Vagina (tissue), 2 donors: Measurements from ENCODE around the gene PIAS4. TPM values are rescaled to one million over a fixed set of nuclear protein-coding genes. Genes with fewer than 3 reads are reported as not detected.

Experiments
- DNase-seq, 2 donors: peaks; one replicate each; pipeline ENCODE4 v3.0.0-alpha.2; 2017; ENCODE audit errors: extremely low spot score in 2 of 2
- H3K27ac ChIP-seq: fragments of 200-600 bp; sonication (generic); one replicate; pipeline ENCODE4 v1.5.1; 2019
- H3K27me3 ChIP-seq: fragments of 200-600 bp; sonication (generic); one replicate; pipeline ENCODE4 v1.5.1; 2019
- H3K36me3 ChIP-seq, 2 donors: fragments of 200-600 bp; sonication (generic); one replicate each; pipeline ENCODE4 v1.5.1; 2017 to 2019
- H3K4me1 ChIP-seq: fragments of 200-600 bp; sonication (generic); one replicate; pipeline ENCODE4 v1.5.1; 2019
- H3K4me3 ChIP-seq, 2 donors: fragments of 200-600 bp; sonication (generic); 1 replicate in 1 of 2; 2 replicates in 1 of 2; pipeline ENCODE4 v1.5.1; 2016 to 2019
- H3K9me3 ChIP-seq: fragments of 200-600 bp; sonication (generic); one replicate; pipeline ENCODE4 v1.5.1; 2019
- CTCF ChIP-seq, 3 experiments: fragments of 450-650 bp in 2 of 3; fragments of 200-600 bp in 1 of 3; sonication (generic) in 1 of 3; IDR thresholded peaks; one replicate each; pipeline ENCODE4 v1.5.1; 2017 to 2019; ENCODE audit warnings: antibody characterized with exemption in 3 of 3, mild to moderate bottlenecking in 2 of 3, moderate library complexity in 2 of 3
- POLR2A ChIP-seq, 2 donors: fragments of 450-650 bp; IDR thresholded peaks; one replicate each; pipeline ENCODE4 v1.6.1; 2017; ENCODE audit warnings: antibody characterized with exemption in 2 of 2, mild to moderate bottlenecking in 2 of 2, moderate library complexity in 2 of 2
- POLR2AphosphoS5 ChIP-seq, 2 donors: sonication (generic); formaldehyde crosslinking; IDR thresholded peaks; one replicate each; pipeline ENCODE4 v1.9.0; 2017; ENCODE audit warnings: antibody characterized with exemption in 2 of 2, mild to moderate bottlenecking in 2 of 2, low read depth in 1 of 2; ENCODE audit not compliant: insufficient read depth in 1 of 2
- intact Hi-C: fragments of 100-400 bp; cut with DNase I; formaldehyde crosslinking; loops from one replicate; pipeline ENCODE4 v1.15.1; 2023
- total RNA-seq: library from RNA; depleted of rRNA; stranded (reverse); fragments of >200 nt; gene quantifications from one replicate; pipeline ENCODE4 v1.2.3, GENCODE V29; 2016

Gene PIAS4
- total RNA-seq, 1 donor from 2014 or later: 14.0 TPM

DNA sequence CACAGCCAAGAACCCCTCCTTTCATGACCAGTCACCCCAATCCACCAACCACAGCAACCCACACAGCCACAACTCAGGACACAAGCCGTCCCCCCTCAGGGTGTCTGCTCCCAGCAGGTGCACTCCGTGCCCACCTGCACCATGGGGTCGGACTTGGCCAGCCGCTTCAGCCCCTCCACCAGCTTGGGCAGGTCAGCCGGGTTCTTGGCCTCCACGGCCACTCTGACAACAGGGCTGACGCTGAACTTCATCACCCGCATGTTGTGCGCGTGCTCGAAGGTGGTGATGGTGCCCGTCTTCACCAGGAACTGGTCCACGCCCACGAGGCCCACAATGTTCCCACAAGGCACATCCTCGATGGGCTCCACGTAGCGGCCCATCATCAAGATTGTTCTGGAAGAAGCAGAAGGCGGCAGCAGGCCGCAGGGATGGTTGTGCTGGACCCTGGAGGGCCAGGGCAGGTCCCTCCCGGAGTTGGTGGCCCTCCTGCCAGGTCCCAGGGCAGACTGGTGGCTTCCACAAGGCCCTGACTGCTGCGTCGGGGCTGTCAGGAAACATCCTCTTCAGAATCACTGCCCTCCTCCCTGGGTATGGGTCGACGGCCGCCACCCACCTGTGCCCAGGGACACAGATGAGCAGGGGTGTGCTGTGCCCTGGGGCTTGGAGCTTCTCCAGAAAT lies 27.7 kb upstream of the PIAS4 start:
- Histone ChIP-seq H3K9me3 (no peaks in the 10 kb centered on the region), H3K36me3 (peaks cover 3 to 90% of the 10 kb centered on the region in 2 donors), H3K27ac (no peak overlapping the region), H3K4me1 (peaks cover 20% of the 10 kb centered on the region), H3K4me3 (no peak overlapping the region), H3K27me3 (no peaks in the 10 kb centered on the region)
- intact Hi-C loops: loop anchor here (10.0 kb wide), 1 partner anchor 225 kb away; no protein-coding TSS in a partner anchor
- TF ChIP-seq POLR2AphosphoS5 (IDR thresholded peaks at IDR 0.05; ENCODE audit: insufficient read depth in 1 of 2, low read depth in 1 of 2) (peak in 1 of 2 donors; percentile 40), POLR2A (IDR thresholded peaks at IDR 0.05) (no peak)
- no peak for DNase-seq

DNA sequence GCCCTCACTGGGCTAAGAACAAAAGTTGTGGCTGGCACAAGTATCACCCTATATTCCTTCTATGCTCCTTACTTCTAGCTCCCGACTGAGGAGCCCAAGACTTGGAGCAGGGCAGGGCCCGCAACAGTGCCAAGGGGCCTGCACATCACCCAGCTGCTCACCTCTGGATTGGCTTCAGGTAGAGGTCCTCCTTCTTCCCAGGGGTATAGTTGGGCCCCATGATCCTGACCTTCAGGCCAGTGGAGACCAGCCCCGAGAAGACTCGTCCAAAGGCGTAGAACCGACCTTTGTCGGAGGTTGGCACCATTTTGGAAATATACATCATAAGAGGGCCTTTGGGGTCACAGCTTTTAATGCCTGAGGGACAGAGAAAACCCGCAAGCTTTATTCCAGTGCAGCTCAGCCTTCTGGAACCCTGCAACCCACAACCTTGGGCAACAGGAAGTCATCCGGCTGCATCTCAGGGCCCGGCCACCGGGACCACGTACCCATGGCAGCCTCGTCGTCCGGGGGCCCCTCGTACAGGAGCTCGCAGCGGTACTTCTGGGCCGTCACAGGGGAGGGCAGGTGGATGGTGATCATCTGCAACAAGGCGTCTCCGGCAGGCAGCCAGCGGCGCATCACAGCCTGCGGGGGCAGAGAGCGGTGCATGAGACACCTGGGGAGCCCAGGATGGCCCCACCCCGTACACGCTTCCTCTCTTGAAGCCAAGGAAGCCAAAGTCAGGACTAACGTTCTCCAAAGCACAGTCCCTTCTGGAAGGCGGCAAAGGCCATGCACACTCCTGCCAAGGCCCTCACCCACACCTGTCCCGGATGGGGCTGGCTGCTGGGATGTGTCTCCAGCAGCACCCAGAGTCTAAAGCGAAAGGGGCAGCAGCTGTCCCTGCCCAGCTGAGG lies 26.9 kb upstream of the PIAS4 start:
- H3K4me1 ChIP-seq: peaks cover 21% of the 10 kb centered on the region
- H3K27ac ChIP-seq: no peak overlapping the region
- intact Hi-C loops: loop anchor here (10.0 kb wide), 1 partner anchor 224 kb away; no protein-coding TSS in a partner anchor
- no peak overlapping the region for H3K4me3 ChIP-seq
- TF ChIP-seq POLR2A (IDR thresholded peaks at IDR 0.05) (no peak), POLR2AphosphoS5 (IDR thresholded peaks at IDR 0.05; ENCODE audit: insufficient read depth in 1 of 2, low read depth in 1 of 2) (no peak)
- DNase-seq: peak in 1 of 2 donors; percentile 87
- H3K36me3 ChIP-seq: peaks cover 3 to 88% of the 10 kb centered on the region in 2 donors
- H3K9me3 ChIP-seq: no peaks in the 10 kb centered on the region
- H3K27me3 ChIP-seq: no peaks in the 10 kb centered on the region

GRCh38 chr19:3981373-3981735 lies 26.2 kb upstream of the PIAS4 start:
- H3K4me3 ChIP-seq: no peak overlapping the region
- peaks cover 3 to 81% of the 10 kb centered on the region in 2 donors for H3K36me3 ChIP-seq
- no peaks in the 10 kb centered on the region for H3K27me3 ChIP-seq
- intact Hi-C loops: loop anchor here (10.0 kb wide), 1 partner anchor 223 kb away; no protein-coding TSS in a partner anchor
- DNase-seq: no peak
- TF ChIP-seq CTCF (IDR thresholded peaks at IDR 0.05): no peak
- no peak for TF ChIP-seq POLR2A (IDR thresholded peaks at IDR 0.05)
- TF ChIP-seq POLR2AphosphoS5 (IDR thresholded peaks at IDR 0.05; ENCODE audit: insufficient read depth in 1 of 2, low read depth in 1 of 2): no peak
- H3K4me1 ChIP-seq: peaks cover 29% of the 10 kb centered on the region
- no peaks in the 10 kb centered on the region for H3K9me3 ChIP-seq
- H3K27ac ChIP-seq: no peak overlapping the region

DNA sequence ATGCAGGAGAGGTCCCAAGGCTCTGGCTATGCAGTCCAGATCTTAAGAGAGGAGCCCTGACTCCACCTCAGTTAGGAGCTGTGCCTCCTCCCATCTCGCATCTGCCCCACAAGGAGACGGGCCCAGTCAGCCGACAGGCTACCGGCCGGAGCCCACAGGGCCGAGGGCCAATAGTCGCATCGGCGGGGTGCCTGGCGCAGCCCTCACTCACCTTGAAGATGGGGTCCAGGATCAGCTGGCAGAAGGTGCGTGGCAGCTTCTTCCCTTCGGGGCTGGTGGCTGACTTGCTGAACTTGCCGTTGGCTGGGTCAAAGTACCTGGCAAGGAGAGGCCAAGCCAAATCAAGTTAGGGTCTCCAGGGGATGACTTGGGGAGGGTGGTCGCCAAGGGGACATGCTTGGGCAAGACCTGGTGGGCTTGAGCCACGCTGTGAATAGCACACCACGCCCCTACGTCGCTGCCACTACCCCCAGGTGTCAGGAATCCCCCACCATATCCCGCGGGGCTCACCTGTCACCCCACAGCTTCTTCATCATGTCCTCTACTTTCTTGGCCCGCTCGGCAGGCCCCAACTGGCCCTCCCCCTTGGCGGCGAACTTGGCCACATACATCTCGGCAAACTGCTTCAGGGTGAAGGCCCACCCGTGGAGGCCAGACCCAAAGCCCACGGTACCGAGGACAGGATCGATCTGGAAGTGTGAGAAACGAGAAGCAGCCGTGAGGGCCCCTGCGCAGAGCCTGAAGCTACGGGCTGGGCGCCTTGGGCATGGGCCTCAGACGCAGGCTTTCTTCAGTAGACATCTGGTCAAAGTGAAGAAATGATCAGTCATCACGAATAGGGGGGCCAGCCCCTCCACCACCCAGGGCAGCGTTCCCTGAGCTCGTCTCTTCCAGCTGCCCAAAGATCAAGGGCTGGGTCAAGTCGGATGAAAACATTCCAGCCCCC lies 25.5 kb upstream of the PIAS4 start:
- Histone ChIP-seq H3K4me3 (no peak overlapping the region), H3K9me3 (no peaks in the 10 kb centered on the region), H3K27ac (no peak overlapping the region), H3K27me3 (no peaks in the 10 kb centered on the region), H3K4me1 (peaks cover 35% of the 10 kb centered on the region), H3K36me3 (peaks cover 3 to 74% of the 10 kb centered on the region in 2 donors)
- DNase-seq: no peak
- TF ChIP-seq CTCF (IDR thresholded peaks at IDR 0.05) (no peak), POLR2A (IDR thresholded peaks at IDR 0.05) (no peak), POLR2AphosphoS5 (IDR thresholded peaks at IDR 0.05; ENCODE audit: insufficient read depth in 1 of 2, low read depth in 1 of 2) (no peak)
- intact Hi-C loops: loop anchor here (10.0 kb wide), 1 partner anchor 223 kb away; no protein-coding TSS in a partner anchor

DNA sequence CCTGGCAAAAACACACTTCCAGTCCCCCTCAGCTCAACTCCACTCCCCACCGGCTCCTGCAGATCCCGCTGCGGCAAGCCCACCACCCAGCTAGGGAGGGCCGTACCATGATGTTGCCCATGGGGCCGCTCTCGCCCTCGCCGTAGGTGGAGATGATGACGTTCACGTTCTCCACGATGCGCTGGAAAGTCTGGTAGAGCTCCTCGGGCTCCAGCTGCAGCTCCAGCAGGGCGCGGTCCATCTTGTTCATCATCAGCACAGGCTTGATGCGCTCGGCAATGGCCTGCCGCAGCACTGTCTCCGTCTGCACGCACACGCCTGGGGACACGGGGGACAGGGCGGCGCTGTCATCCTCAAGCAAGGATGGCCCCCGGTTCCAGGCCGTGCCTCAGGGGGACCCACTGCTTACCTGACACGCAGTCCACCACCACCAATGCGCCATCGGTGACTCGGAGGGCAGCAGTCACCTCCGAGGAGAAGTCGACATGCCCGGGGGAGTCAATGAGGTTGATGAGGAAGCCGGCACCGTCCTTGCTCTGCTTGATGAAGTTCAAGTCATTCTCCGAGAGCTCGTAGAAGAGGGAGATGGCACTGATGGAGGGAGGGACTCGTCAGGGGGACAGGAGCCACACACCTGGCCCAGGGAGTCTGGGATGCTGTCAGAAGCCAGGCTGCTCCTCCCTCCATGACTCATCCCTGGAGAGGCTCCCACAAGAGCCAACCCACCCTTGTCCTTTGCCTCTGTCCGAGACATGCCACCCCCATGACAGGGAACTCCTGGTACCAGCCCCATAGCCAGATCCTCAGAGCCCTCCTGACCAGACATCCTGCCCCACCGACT lies 24.6 kb upstream of the PIAS4 start:
- no peaks in the 10 kb centered on the region for H3K9me3 ChIP-seq
- intact Hi-C loops: loop anchor here (10.0 kb wide), 1 partner anchor 222 kb away; no protein-coding TSS in a partner anchor
- peak overlapping the region in 1 of 2 donors; percentile 100 for H3K4me3 ChIP-seq
- DNase-seq: no peak
- no peaks in the 10 kb centered on the region for H3K27me3 ChIP-seq
- TF ChIP-seq POLR2A (IDR thresholded peaks at IDR 0.05) (no peak), CTCF (IDR thresholded peaks at IDR 0.05) (no peak), POLR2AphosphoS5 (IDR thresholded peaks at IDR 0.05; ENCODE audit: insufficient read depth in 1 of 2, low read depth in 1 of 2) (no peak)
- peaks cover 44% of the 10 kb centered on the region for H3K4me1 ChIP-seq
- H3K27ac ChIP-seq: peak overlapping the region; percentile 92
- peaks cover 3 to 65% of the 10 kb centered on the region in 2 donors for H3K36me3 ChIP-seq
